Activated T-cell treated with anti-CD3 and anti-CD28 coated beads, Interleukin-2, amount 50 U/mL, for 72 hours (primary cell): Measurements from ENCODE around the gene MAG. TPM values are rescaled to one million over a fixed set of nuclear protein-coding genes. Genes with fewer than 3 reads are reported as not detected.
A peak's percentile ranks its signal among the peaks of the same experiment; 100 is the strongest.

Experiments used
- ATAC-seq, 2 donors: fragments of 150-1000 bp; cut with Tn5 transposase; replicated peaks in 1 of 2; 2 replicates each; pipeline ENCODE4 v1.10.0; 2021; ENCODE audit warnings: moderate library complexity in 2 of 2, mild to moderate bottlenecking in 1 of 2
- DNase-seq, 2 donors: peaks; one replicate each; pipeline ENCODE4 v3.0.0; 2021 to 2022; ENCODE audit warnings: mixed read lengths in 1 of 2
- H3K27ac Mint-ChIP-seq: one replicate; pipeline ENCODE4 v1.8.0; 2022; ENCODE audit warnings: mild to moderate bottlenecking, moderate library complexity, mixed read lengths
- H3K27me3 Mint-ChIP-seq: one replicate; pipeline ENCODE4 v1.8.0; 2022; ENCODE audit warnings: low read depth, mixed read lengths
- H3K36me3 Mint-ChIP-seq, 2 donors: one replicate each; pipeline ENCODE4 v1.8.0; 2022; ENCODE audit warnings: mixed read lengths in 2 of 2, mild to moderate bottlenecking in 1 of 2; ENCODE audit not compliant: insufficient read depth in 2 of 2
- H3K4me1 Mint-ChIP-seq: one replicate; pipeline ENCODE4 v1.8.0; 2022; ENCODE audit warnings: low read depth, mixed read lengths
- H3K4me3 Mint-ChIP-seq, 2 donors: one replicate each; pipeline ENCODE4 v1.8.0; 2022; ENCODE audit warnings: mild to moderate bottlenecking in 2 of 2, mixed read lengths in 2 of 2, moderate library complexity in 2 of 2
- H3K9me3 Mint-ChIP-seq, 2 donors: one replicate each; pipeline ENCODE4 v1.8.0; 2022; ENCODE audit warnings: mixed read lengths in 2 of 2
- total RNA-seq, 2 donors: library from RNA; stranded (reverse); gene quantifications; one replicate each; pipeline ENCODE4 v1.2.3, GENCODE V29; 2022

Gene MAG
- total RNA-seq, 2 donors from 2014 or later = 0.29 to 0.83 TPM

DNA sequence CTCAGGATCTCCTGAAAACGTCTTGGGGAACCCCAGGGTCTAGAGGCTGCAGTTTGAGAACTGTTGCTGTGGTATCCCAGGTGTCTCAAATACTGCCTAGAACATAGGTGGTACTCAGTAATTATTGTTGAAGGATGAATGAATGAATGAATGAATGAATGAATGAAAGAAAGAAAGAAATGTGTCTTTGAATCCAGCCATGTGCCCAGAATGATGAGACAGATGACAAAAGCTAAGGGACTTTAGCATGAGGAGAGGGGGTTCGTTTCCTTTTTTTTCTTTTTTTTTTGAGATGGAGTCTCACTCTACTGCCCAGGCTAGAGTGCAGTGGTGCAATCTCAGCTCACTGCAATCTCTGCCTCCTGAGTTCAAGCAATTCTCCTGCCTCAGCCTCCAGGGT lies 35.4 kb upstream of the MAG start:
- Mint-ChIP-seq H3K27me3 (no peaks in the 10 kb centered on the region), H3K4me3 (no peak overlapping the region), H3K36me3 (peaks cover 0 to 2% of the 10 kb centered on the region in 2 donors), H3K27ac (peak overlapping the region; percentile 17), H3K9me3 (no peaks in the 10 kb centered on the region), H3K4me1 (peaks cover 15% of the 10 kb centered on the region)
- DNase-seq (no peak), ATAC-seq (no peak)

DNA sequence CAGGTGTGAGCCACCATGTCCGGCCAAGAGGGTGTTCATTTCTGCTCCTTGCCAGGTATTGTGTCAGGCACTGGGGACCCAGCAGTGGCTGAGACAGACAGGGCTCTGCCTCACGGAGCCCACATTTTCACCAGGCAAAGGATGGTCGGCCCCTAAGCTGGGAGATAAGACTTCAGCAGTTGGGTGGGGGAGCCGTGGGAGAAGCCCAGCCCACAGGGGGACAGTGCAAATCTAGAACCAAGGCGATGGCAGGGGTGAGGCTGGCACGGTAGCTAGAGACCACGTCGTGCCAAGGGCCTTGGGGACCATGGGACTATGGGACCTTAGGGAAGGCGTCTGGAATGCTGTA lies 34.9 kb upstream of the MAG start:
- no peak overlapping the region for H3K4me3 Mint-ChIP-seq
- peaks cover 15% of the 10 kb centered on the region for H3K4me1 Mint-ChIP-seq
- H3K36me3 Mint-ChIP-seq = peaks cover 0 to under 1% of the 10 kb centered on the region in 2 donors
- no peak for ATAC-seq
- no peak overlapping the region for H3K27ac Mint-ChIP-seq
- no peaks in the 10 kb centered on the region for H3K27me3 Mint-ChIP-seq
- DNase-seq = no peak
- H3K9me3 Mint-ChIP-seq = no peaks in the 10 kb centered on the region

DNA sequence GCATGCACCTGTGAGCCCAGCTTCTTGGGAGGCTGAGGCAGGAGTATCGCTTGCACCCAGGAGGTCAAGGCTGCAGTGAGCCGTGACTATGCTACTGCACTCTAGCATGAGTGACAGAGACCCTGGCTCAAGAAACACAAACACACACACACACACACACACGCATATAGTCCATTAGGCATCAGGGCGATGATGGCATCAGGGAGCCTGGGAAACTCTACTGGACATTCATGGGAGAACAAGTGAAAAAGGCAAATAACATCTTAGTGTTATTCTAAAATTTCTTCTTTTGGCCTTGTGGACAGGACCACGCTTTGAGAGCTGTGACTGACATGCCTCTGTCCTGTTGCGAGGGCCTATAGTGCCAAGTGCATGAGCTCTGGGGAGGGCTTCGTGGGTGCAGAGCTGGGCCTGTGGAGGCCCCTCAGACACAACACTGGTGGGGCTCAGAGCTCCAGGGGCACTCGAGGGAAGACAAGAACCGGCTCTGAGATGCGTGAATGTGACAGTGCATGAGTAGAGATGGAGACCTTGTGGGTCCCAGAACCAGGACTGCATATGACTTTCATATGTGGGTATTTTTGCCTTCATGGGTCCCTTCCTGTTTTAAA lies 31.2 kb upstream of the MAG start:
- ATAC-seq = no peak
- Mint-ChIP-seq H3K9me3 (no peaks in the 10 kb centered on the region), H3K27ac (no peak overlapping the region), H3K36me3 (peaks cover 0 to 2% of the 10 kb centered on the region in 2 donors), H3K27me3 (no peaks in the 10 kb centered on the region), H3K4me3 (no peak overlapping the region), H3K4me1 (peaks cover 26% of the 10 kb centered on the region)
- DNase-seq = no peak

DNA sequence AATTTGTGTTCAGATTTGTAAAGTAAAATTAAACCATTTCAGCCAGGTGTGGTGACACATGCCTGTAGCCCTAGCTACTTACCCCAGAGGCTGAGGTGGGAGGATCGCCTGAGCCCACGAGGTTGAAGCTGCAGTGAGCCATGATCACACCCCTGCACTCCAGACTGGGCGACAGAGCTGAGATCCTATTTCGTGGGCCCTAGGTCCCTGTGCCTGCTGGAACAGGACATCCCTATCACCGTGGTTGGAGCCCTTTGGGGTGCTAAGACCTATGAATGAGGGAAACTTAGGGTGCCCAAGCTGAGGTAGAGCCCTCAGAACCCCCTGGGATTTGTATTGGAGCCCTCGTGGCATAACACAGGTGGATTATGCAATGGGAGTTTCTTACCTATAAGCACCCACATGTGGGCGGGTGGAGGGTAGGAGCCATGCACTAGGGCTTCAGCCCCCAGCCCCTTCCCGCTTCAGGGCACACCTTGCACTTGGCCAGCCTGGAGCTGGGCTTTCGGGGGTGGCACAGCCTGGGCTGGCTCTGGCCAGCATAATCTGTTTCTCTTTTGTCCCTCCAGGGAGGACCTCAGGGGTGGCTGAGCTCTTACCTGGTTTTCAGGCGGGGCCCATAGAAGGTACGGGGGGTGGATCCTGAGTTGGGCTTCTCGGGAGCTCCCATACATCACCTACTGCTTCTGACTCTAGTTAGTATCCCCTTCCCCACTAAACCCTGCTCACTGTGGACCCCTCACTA lies 30.4 kb upstream of the MAG start:
- H3K27me3 Mint-ChIP-seq = no peaks in the 10 kb centered on the region
- no peak for DNase-seq
- peaks cover 0 to 2% of the 10 kb centered on the region in 2 donors for H3K36me3 Mint-ChIP-seq
- no peak overlapping the region for H3K4me3 Mint-ChIP-seq
- H3K4me1 Mint-ChIP-seq = peaks cover 30% of the 10 kb centered on the region
- no peak overlapping the region for H3K27ac Mint-ChIP-seq
- ATAC-seq = no peak
- H3K9me3 Mint-ChIP-seq = no peaks in the 10 kb centered on the region

DNA sequence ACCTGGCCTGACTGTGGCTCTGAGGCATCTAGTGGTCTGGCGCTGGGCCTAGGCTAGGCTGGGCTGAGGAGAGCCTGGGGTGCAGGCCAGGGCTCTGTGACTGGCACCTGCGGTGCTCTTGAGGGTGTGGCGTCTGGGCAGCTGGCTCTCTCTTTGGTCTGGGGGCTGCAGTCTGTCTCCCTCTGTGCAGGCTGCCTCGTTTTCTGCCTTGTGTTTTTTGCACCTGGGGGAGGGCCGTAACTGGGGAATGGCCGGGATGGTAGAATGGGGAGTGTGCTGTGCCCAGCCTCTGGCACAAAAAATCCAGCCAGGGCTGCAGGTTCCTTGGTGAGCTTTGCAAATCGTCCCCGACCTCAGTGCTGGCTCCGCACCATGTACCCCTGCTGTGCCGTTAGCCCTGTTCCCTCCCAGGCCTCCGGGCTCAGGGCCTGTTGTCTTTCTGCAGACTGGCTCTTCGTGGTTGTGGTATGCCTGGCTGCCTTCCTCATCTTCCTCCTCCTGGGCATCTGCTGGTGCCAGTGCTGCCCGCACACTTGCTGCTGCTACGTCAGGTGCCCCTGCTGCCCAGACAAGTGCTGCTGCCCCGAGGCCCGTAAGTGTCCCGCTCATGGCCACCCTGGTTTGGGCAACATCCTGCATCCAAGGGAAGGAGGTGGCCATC lies 29.7 kb upstream of the MAG start:
- no peaks in the 10 kb centered on the region for H3K27me3 Mint-ChIP-seq
- H3K4me3 Mint-ChIP-seq = no peak overlapping the region
- DNase-seq (no peak), ATAC-seq (no peak)
- H3K9me3 Mint-ChIP-seq = no peaks in the 10 kb centered on the region
- peaks cover 0 to 2% of the 10 kb centered on the region in 2 donors for H3K36me3 Mint-ChIP-seq
- peaks cover 29% of the 10 kb centered on the region for H3K4me1 Mint-ChIP-seq
- H3K27ac Mint-ChIP-seq = no peak overlapping the region

DNA sequence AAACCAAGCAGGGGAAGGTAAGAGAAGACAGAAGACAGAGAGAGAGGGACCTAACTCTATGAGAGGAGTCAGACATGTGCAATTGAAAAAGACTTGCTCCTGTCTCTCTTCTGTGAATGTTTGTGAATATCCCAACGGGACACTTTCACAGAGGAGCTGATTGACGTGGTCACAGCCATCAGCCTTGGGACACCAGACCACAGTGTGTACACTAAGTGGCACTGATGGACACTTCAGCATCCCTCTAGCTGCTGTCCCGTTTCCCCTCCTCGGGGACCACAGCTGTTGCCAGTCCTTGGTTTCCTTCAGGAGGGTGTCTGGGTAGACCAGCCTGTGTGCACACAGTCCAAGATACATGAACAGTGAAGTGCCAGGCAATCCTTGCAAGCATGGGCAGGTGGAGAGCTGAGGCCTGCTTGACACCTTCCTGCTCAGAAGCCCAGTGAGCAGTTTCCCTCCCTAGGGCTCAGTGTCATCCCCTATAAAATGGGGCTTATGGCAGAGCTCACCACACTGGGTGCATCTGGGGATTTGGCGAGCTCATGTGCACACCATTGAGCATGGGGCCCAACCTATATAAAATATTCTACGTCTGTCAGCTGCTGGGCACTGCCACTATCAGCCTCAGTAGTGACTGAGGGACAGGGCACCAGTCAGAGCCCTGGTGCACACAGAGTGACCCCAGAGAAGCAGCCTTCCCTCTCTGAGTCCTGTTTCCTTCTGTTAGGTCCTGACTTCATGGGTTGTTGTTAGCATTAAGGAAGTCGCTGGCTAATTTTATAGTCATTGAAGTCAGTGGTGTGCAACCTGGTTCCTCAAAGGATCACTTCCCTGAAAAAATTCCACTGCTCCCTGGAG lies 27.5 kb upstream of the MAG start:
- ATAC-seq = no peak
- Mint-ChIP-seq H3K4me3 (no peak overlapping the region), H3K9me3 (no peaks in the 10 kb centered on the region), H3K4me1 (peaks cover 23% of the 10 kb centered on the region), H3K36me3 (peaks cover 2% of the 10 kb centered on the region in 2 donors), H3K27me3 (no peaks in the 10 kb centered on the region), H3K27ac (no peak overlapping the region)
- DNase-seq = no peak

DNA sequence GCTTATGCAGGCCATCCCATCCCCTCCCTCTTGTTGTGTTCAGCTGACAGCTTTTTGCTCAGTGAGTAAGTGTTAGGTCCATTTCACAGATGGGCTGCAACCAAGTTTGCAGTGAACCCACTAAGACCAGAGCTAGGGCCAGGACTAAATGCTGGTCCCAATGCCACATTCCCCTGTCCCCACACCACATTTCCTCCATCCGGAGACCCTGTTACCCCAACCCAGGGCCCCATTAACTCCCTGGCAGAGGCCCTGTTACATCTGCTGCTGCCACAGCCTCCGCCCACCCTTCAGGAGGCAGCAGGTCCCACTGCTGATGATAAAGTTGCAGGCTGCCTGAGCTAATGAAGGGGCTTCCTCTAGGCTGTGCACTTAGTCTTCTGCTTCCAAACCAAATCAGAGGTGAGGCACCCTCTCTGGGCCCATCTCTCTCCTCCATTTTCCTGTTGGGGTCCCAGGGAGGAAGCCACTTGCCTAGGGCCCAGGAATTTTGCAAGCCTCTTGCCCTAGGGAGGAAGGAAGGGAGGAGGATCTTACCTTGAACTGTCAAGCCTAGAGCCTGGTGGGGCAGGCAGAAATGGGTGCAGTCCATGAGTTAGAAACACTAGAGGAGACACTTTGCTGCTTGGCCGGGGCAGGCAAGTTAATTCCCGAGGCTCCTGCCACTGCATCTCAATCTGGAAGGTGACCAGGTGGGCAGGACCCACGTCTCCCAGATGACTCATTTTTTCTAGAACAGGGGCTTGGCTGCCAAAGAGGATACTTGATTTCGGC lies 26.6 kb upstream of the MAG start:
- no peaks in the 10 kb centered on the region for H3K27me3 Mint-ChIP-seq
- peak overlapping the region; percentile 69 for H3K27ac Mint-ChIP-seq
- H3K4me3 Mint-ChIP-seq = peak overlapping the region; percentile 95 to 97
- no peak for ATAC-seq
- H3K4me1 Mint-ChIP-seq = peaks cover 27% of the 10 kb centered on the region
- peaks cover 2% of the 10 kb centered on the region in 2 donors for H3K36me3 Mint-ChIP-seq
- no peaks in the 10 kb centered on the region for H3K9me3 Mint-ChIP-seq
- no peak for DNase-seq

DNA sequence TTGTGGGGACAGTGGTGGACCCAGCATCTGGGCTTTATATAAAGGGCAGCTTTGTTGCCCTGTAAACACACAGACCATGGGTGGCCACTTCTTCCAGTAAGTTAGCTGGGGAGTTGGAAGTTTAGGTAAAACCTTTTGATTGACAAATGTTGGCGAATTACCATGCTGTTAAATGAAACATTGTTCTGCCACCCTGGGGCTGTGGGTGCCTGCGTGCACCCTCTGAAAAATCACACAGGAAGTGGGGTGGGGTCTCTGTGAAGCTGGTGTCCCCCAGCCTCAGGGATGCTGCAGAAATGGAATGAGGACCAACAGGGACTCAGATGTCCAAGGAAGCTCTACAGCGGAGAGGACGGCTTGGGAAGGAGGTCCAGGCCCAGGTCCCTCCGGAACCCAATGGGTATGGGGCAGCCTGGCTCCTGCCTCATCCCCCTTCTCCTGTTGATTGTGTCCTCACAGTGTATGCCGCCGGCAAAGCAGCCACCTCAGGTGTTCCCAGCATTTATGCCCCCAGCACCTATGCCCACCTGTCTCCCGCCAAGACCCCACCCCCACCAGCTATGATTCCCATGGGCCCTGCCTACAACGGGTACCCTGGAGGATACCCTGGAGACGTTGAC lies 26.0 kb upstream of the MAG start:
- H3K27ac Mint-ChIP-seq = peak overlapping the region; percentile 69
- H3K4me3 Mint-ChIP-seq = peak overlapping the region; percentile 95 to 97
- ATAC-seq (no peak), DNase-seq (no peak)
- peaks cover 34% of the 10 kb centered on the region for H3K4me1 Mint-ChIP-seq
- H3K27me3 Mint-ChIP-seq = no peaks in the 10 kb centered on the region
- no peaks in the 10 kb centered on the region for H3K9me3 Mint-ChIP-seq
- H3K36me3 Mint-ChIP-seq = peaks cover 4 to 6% of the 10 kb centered on the region in 2 donors

DNA sequence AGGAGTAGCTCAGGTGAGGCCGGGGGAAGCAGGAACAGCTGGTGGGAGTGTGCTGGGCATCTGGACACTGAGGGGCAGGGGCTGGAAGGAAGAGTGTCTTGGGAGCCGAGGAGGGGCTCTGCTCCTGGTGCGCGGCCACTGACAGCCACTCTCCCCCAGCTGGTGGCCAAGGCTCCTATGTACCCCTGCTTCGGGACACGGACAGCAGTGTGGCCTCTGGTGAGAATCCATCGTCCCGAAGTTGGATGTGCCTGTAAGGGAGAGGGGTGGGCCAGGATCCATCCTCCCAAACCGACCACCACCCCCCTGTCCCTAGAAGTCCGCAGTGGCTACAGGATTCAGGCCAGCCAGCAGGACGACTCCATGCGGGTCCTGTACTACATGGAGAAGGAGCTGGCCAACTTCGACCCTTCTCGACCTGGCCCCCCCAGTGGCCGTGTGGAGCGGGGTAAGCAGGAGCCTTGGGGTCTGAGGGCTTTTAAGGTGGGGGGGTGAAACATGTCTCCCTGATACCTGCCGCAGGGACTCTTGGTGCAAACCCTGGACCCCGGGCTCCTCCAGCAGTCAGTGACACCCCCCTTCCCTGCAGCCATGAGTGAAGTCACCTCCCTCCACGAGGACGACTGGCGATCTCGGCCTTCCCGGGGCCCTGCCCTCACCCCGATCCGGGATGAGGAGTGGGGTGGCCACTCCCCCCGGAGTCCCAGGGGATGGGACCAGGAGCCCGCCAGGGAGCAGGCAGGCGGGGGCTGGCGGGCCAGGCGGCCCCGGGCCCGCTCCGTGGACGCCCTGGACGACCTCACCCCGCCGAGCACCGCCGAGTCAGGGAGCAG lies 25.2 kb upstream of the MAG start:
- H3K27ac Mint-ChIP-seq = peak overlapping the region; percentile 50

DNA sequence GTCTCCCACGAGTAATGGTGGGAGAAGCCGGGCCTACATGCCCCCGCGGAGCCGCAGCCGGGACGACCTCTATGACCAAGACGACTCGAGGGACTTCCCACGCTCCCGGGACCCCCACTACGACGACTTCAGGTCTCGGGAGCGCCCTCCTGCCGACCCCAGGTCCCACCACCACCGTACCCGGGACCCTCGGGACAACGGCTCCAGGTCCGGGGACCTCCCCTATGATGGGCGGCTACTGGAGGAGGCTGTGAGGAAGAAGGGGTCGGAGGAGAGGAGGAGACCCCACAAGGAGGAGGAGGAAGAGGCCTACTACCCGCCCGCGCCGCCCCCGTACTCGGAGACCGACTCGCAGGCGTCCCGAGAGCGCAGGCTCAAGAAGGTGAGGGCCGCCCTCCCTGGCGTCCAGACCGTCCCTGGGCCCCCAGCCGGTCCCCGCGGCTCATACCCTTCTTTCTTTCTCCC lies 24.6 kb upstream of the MAG start:
- DNase-seq (peak; percentile 57 to 63), ATAC-seq (peak; percentile 14 to 20)
- peaks cover 8 to 11% of the 10 kb centered on the region in 2 donors for H3K36me3 Mint-ChIP-seq
- H3K4me1 Mint-ChIP-seq = peaks cover 41% of the 10 kb centered on the region
- H3K27ac Mint-ChIP-seq = peak overlapping the region; percentile 96
- no peaks in the 10 kb centered on the region for H3K9me3 Mint-ChIP-seq
- H3K4me3 Mint-ChIP-seq = peak overlapping the region; percentile 95 to 97
- no peaks in the 10 kb centered on the region for H3K27me3 Mint-ChIP-seq

More for the DNA sequence above, 25.2 kb upstream of the MAG start:
- no peaks in the 10 kb centered on the region for H3K9me3 Mint-ChIP-seq
- no peak for ATAC-seq
- H3K27me3 Mint-ChIP-seq = no peaks in the 10 kb centered on the region
- H3K4me3 Mint-ChIP-seq = peak overlapping the region; percentile 95 to 97
- H3K36me3 Mint-ChIP-seq = peaks cover 6 to 7% of the 10 kb centered on the region in 2 donors
- DNase-seq = no peak
- H3K4me1 Mint-ChIP-seq = peaks cover 35% of the 10 kb centered on the region

DNA sequence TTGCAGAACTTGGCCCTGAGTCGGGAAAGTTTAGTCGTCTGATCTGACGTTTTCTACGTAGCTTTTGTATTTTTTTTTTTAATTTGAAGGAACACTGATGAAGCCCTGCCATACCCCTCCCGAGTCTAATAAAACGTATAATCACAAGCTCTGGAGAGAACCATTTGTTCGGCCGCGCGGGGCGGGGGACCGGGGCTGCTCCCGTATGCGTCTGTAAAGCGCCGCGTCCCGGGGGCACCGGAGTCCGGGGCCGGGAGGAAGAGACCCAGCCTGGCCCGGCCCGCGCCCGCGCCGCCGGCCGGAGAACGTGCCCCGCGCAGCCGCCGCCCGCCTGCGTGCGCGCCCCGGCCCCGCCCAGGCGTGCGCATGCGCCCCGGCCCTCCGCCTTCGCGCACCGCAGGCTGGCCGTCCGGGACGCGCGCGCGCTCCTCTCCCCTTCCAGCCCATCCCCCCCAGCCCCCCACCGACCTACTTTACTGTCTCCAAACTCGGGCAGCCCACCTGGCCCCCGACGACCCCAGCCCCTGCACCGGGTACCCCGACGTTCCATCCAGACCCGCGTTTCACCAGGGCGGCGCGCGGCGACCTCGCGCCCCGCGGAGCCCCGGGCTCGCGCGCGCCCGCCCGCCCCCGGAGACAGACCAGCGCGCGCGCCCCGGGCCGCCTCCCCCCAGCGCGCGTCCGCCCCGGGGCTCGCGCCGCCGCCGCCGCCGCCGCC lies 24.0 kb upstream of the MAG start:
- Mint-ChIP-seq H3K36me3 (peaks cover 8 to 11% of the 10 kb centered on the region in 2 donors), H3K4me1 (peaks cover 41% of the 10 kb centered on the region), H3K9me3 (no peaks in the 10 kb centered on the region), H3K4me3 (peak overlapping the region; percentile 95 to 97), H3K27me3 (no peaks in the 10 kb centered on the region), H3K27ac (peak overlapping the region; percentile 96)
- DNase-seq (peak; percentile 79 to 87), ATAC-seq (peak; percentile 67 to 68)
